GM19467 (cell line): ENCODE data around the gene ACTMAP.
"Not testable (repeated sequence)": the region's sequence is repeated elsewhere in the genome, so short reads cannot be mapped to it uniquely, and the experiment has no call there.

Experiments used
- ATAC-seq: cut with Tn5 transposase; IDR thresholded peaks from one replicate; pipeline ENCODE4 v1.9.1; 2021; ENCODE audit warnings: mild to moderate bottlenecking, moderate library complexity; ENCODE audit not compliant: unreplicated experiment

Gene ACTMAP

DNA sequence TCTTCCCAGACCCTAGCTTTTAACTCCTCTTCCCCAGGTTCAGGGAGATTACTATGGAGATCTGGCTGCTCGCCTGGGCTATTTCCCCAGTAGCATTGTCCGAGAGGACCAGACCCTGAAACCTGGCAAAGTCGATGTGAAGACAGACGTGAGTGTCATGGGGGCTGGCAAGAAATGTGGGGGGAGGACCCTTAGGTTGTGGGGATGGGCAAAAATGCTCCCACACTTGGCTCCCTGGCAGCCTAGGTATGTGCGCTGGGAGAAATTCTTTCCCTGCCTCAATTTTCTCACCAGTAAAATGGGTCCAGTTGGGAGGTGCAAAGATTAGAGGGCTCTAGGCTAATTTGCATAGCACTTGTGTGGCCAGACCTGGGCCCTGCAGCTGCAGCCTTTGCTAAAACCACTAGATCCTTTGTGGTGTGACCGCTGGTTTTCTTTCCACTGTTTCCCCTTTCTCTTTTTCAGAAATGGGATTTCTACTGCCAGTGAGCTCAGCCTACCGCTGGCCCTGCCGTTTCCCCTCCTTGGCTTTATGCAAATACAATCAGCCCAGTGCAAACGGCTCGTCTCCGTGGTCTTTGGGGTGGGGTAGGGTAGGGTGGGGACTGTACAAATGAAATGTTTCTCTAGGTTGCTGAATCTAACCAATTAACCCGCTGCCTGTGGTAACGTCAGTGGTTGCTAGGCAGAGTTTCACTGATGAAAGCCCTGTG lies 26.8 kb upstream of the ACTMAP start:
- peak; percentile 52 for ATAC-seq

DNA sequence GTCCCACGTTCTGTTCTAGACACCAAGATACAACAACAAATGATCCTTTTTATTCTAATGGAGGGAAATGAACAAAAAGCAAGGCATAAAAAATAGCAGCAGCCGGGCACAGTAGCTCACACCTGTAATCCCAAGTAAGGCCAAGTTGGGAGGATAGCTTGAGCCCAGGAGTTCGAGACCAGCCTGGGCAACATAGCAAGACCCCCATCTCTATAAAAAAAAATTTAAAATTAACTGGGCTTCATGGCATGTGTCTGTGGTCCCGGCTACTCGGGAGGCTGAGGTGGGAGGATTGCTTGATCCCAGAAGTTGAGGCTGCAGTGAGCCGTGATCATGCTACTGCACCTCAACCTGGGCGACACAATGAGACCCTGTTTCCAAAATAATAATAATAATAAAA lies 26.1 kb upstream of the ACTMAP start:
- ATAC-seq: no peak

DNA sequence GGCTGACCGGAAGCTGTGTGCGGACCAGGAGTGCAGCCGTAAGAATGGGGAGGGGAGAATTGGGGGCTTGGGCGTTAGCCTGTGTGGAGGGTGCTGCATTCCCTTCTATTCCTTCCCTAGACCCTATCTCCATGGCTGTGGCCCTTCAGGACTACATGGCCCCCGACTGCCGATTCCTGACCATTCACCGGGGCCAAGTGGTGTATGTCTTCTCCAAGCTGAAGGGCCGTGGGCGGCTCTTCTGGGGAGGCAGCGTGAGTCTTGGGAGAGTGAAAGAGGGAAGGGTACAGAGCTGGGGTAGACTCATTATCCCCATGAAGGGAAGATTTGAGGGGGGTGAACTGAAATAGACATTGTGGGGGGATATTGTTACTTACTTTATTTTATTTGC lies 25.4 kb upstream of the ACTMAP start:
- no peak for ATAC-seq

DNA sequence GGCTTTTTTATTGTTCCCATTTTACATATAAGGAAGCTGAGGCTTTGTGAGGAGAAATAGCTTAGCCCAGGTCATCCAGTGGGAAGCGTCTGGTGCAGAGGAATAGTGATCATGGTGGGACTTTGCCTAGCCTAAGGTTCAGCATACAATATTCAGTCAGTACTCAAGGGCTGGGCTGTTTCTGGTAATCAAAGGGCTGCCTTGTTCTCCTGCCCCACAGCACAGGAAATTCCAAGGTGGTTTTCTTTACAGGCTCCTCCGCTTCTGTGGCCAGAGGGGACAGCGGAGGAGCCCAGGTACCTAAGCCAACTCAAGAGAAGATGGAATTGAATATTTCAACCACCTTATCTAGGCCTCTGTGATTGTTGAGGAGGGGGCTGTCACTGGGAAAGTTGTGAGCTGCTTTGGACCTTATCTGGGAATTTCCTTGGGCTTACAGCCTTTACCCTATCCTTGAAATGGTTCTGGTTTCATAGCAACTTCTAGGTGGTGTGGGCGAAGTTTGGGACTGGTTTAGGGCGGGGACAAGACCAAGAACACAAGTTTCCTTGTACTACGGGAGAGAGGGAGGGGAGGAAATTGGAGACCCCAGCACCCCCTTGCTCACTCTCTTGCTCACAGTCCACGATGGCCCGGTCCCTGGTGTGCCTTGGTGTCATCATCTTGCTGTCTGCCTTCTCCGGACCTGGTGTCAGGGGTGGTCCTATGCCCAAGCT lies 24.8 kb upstream of the ACTMAP start, which contains the start of gene MIA:
TSS of gene MIA (plus strand) at position 606 of the 716 bp plus-strand sequence. CDS start at position 628, 22 bp downstream.
- ATAC-seq: no peak

DNA sequence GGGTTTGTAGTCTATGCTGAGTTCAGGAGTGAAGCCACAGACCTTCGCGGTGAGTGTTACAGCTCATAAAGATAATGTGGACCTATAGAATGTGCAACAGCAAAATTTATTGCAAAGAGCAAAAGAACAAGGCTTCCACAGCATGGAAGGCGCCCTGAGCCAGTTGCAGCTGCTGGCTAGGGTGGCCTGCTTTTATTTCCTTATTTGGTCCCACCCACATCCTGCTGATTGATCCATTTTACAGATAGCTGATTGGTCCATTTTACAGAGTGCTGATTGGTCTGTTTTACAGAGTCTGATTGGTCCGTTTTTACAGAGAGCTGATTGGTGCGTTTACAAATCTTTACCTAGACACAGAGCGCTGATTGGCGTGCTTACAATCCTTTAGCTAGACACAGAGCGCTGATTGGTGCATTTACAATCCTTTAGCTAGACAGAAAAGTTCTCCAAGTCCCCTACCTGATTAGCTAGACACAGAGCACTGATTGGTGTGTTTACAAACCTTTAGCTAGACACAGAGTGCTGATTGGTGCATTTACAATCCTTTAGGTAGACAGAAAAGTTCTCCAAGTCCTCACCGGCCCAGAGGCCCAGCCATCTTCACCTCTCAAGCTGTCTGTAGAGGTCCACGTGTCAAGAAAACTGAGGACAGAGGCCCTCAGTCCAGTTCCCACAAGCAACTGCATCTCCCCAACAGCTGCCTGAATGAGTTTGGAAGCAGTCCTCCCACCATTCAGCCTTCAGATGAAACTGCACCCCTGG lies 21.0 kb upstream of the ACTMAP start:
- ATAC-seq: not testable (repeated sequence)

DNA sequence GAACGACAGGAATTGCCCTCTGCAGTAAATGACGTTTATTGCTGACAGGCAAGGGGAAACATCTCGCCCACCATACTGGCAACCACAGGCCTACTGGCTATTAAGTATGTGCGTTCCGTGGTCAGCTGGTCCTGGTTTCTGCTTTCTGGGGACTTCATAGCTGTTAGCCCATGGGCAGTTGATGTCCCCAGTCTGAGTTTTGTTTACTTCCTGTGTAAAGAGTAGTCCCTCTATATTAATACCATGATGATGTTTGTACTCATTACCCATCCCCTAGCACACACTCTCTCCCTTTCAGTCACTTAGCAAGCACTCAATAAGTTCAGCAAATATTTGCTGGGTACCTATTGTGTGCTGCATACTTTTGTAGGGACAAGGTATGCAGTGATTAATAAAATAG lies 18.6 kb upstream of the ACTMAP start:
- no peak for ATAC-seq

DNA sequence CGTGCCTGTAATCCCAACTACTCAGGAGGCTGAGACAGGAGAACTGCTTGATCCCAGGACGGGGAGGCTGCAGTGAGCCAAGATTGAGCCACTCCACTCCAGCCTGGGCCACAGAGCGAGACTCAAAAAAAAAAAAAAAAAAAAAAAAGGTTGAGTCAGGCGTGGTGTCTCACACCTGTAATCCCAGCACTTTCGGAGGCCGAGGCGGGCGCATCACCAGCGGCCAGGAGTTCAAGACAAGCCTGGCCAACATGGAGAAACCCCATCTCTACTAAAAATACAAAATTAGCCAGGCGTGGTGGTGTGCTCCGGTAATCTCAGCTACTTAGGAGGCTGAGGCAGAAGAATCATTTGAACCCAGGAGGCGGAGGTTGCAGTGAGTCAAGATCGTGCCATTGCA lies 16.1 kb upstream of the ACTMAP start:
- ATAC-seq: not testable (repeated sequence)

DNA sequence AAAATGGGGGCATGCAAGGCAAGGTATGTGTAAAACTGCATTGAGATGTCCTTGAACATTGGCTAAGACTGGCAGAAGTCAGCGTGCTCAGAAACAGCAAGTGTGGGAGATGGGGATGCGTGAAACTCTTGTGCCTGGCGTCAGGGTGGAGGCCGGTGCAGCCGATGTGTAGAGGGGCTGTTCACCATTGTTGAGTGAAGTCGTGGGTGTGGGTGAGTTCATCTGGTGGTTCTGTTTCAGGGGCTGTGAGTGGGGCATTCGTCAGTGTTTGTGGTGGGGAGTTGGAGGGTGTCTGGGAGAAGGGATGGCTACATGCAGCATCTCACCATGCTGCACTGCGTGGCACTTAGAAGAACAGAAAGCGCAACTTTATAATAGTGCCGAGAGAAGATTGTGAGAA lies 13.7 kb upstream of the ACTMAP start:
- no peak for ATAC-seq

DNA sequence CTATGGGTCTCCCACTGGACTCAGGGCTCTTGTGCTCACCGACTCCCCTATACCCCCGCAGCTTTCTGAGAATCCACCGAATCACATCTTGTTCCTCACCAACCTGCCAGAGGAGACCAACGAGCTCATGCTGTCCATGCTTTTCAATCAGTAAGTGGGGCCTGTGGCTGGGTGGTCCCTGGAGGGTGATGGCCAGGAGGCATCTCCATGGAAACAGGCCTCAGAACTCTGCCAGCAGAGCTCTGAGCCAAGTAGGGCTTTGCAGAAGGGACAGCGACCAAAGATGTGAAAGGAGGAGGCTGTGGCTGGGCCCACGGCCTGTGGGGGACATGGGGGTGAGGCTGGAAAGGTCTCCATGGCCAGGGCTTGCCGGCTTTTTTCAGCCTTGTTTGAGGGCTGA lies 13.2 kb upstream of the ACTMAP start:
- ATAC-seq: no peak

DNA sequence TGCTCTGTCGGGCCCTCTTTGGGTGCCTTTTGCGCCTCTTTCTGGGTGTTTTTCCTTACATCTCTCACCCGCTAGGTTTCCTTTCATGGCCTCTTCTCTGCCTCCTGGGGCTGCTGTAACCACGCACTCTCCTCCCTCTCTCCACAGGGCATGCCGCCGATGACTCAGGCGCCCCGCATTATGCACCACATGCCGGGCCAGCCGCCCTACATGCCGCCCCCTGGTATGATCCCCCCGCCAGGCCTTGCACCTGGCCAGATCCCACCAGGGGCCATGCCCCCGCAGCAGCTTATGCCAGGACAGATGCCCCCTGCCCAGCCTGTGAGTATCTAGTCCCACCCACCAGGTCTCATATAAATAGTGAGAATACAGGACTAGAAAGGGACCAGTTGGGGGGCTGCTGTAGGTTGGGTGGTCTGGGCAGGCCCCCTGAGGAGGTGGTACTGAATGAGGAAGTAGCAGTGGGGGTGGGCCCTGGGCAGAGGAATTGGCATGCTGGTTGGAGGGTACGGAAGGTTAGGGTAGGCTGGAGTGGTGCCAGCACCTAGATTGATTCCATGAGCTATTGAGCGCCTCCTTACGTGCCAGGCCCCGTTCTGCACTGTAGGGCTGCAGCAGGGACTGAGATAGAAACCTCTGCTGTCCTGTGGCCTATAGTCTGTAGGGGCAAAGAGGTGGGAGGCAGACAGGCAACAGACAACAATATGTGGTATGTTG lies 12.6 kb upstream of the ACTMAP start:
- no peak for ATAC-seq

DNA sequence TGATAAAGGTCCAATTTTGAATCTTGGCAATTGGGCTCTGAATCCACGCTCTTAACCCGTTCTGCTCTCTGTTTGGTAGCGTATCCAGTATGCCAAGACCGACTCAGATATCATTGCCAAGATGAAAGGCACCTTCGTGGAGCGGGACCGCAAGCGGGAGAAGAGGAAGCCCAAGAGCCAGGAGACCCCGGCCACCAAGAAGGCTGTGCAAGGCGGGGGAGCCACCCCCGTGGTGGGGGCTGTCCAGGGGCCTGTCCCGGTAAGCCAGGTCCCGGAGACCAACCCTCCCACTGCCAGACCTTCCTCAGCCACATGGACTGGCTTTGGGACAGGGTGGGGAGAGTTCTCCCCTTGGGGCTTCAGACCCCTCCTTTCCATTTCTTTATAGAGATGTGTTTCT lies 9.1 kb upstream of the ACTMAP start:
- no peak for ATAC-seq

DNA sequence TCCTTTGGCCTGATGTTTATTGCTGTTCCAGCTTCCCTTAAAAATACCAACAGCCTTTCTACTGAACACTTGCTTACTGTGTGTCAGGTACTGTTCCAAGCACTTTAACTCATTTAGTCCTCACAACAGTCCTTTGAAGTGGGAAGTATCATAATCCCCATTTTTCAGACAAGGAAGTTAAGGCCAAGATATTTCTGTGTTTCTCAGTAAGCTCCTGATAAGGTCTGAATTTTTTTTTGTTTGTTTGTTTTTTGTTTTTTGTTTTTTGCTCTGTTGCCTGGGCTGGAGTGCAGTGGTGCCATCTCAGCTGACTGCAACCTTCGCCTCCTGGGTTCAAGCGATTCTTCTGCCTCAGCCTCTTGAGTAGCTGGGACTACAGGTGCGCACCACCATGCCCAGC lies 8.2 kb upstream of the ACTMAP start:
- no peak for ATAC-seq

DNA sequence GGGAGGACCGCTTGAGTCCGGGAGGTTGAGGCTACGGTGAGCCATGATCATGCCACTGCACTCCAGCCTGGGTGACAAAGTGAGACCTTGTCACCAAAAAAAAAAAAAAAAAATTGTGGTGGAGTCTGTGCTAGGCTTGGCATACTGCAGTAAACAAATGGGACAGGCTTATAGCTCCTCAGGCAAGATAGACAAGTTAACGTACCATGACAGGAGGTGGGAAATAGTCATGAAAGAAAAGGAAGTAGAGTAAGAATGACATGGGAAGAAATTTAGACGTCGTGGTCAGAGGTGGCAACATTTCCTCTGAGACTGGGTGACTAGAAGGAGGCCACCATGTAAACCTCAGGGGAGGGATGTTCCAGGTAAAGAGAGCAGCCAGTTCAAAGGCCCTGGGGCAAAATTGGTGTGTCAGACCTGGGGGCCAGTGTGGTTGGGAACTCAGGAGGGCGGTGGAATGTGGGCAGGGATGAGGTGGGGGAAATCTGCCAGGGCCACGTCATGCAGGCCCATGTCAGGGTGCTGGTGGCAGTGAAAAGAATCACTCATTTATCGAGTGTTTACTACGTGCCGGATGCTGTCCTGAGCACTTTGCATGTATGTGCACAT lies 6.3 kb upstream of the ACTMAP start:
- ATAC-seq: no peak

DNA sequence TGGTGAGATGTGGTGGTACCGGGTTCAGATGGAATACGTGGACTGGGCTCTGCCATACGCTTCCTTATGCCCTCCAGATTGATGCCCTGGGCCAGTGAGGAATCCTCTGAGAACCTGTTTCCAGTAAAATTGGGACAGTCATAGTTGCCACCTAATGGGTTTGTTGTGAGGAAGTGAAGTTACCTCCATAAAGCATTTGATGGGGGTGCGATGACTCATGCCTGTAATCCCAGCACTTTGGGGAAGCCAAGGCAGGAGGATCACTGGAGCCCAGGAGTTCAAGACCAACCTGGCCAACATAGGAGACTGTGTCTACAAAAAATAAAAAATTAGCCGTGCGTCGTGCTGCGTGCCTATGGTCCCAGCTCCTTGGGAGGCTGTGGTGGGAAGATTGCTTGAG lies 5.5 kb upstream of the ACTMAP start:
- no peak for ATAC-seq

DNA sequence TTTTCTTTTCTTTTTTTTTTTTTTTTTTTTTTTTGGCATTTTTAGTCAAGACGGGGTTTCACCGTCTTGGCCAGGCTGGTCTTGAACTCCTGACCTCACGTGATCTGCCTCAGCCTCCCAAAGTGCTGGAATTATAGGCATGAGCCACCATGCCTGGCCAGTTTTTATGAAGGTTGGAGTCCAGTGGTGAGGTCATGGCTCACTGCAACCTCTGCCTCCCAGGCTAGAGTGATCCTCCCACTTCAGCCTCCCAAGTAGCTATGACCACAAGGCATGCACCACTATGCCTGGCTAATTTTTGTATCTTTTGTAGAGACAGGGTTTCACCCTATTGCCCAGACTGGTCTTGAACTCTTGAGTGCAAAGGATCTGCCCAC lies 5.0 kb upstream of the ACTMAP start:
- ATAC-seq: no peak

DNA sequence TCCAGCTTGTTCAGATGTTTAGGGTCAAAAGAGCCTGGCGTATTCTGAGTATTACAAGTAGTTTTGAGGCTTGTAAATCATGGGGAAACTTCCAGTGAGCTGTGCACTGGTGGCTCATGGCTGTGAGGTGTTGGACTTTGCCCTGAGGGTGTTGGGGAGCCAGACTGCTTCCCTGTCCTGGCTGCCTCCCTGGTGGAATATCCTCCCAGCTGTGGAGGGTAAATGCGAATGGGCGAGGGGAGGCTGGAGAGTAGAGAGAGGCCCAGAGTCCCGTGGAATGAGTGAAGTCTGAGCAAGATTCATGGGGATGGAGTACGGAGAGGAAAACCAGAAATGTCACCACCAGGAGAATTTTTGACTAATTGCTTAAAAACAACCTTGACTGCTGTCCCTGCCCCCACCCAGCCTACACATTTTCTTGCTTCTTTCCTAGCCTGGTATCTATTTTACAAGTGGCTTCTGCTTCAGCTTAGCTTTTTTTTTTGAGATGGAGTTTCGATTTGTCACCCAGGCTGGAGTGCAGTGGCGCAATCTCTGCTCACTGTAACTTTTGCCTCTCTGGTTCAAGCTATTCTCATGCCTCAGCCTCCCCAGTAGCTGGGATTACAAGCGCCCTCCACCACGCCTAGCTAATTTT lies 4.5 kb upstream of the ACTMAP start:
- ATAC-seq: no peak

DNA sequence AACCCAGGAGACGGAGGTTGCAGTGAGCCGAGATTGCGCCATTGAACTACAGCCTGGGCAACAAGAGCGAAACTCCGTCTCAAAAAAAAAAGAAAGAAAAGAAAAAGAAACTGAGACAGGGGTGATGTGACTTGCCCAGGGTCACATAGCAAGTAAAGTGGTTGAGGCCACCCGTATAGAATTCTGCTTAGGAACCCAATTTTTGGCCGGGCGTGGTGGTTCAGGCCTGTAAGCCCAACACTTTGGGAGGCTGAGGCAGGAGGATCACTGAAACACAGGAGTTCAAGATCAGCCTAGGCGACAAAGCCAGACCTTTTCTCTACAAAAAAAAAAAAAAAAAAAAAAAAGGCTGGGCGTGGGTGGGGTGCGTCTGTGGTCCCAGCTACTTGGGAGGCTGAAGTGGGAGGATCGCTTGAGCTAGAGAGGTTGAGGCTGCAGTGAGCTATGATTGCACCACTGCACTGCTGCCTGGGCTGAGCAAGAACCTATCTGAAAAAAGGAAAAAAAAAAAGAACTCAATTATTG lies 2.0 kb upstream of the ACTMAP start:
- ATAC-seq: no peak

DNA sequence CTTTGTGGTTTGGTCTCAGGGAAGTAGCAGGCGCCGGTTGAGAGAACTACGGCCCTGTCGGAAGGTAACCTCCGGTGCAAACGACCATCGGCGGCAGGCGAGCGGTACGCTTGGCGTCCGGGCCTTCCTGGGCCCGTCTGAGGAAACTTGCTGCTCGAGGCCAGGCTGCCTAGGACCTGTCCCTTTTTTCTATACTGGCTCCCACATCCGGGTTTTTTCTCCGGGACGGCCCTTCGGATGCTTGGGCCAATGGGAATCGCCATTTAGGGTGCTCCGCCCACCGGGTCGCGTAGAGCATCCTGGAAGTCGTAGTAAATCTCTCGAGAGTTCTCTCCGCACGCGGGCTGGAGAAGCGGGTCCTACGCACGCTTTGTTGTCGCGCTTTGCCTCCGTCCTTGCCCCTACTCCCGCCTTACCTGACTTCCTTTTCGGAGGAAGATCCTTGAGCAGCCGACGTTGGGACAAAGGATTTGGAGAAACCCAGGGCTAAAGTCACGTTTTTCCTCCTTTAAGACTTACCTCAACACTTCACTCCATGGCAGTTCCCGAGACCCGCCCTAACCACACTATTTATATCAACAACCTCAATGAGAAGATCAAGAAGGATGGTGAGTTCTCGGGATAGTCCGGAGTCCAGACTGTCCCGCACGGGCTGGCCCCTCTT lies 729 bp upstream of the ACTMAP start, which contains the start of gene SNRPA:
TSS of gene SNRPA (plus strand) at position 330 of the 664 bp plus-strand sequence. CDS start at position 536, 206 bp downstream.
- peak; percentile 43 for ATAC-seq

DNA sequence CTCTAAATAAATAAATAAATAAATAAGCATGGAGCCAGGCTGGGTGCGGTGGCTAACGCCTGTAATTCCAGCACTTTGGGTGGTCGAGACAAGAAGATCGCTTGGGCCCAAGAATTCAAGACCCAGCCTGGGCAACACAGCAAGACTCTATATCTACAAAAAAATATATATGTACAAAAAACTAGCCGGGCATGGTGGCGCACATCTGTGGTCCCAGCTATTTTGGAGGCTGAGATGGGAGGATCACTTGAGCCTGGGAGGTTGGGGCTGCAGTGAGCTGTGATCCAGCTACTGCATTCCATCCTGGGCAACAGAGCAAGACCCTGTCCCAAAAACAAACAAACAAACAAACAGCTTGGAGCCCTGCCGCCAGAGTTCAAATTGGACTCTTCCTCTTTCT lies 2.7 kb downstream of the ACTMAP start:
- no peak for ATAC-seq
